A673 (cell line): Measurements from ENCODE around the gene GATA2.

Experiments
- CTCF ChIP-seq: fragments of 300-800, 200-600 bp; sonication (generic); conservative IDR thresholded peaks from 2 replicates; pipeline ENCODE4 v1.5.1; 2017; ENCODE audit warnings: low read depth, mild to moderate bottlenecking, antibody characterized with exemption, low read length, moderate library complexity, mixed read lengths
- EZH2 ChIP-seq: fragments of 200-600 bp; sonication (generic); IDR thresholded peaks from 2 replicates; pipeline ENCODE4 v1.6.1; 2017; ENCODE audit warnings: borderline replicate concordance, low read depth, mild to moderate bottlenecking, mixed read lengths, antibody characterized with exemption, low read length; ENCODE audit not compliant: poor library complexity, severe bottlenecking

DNA sequence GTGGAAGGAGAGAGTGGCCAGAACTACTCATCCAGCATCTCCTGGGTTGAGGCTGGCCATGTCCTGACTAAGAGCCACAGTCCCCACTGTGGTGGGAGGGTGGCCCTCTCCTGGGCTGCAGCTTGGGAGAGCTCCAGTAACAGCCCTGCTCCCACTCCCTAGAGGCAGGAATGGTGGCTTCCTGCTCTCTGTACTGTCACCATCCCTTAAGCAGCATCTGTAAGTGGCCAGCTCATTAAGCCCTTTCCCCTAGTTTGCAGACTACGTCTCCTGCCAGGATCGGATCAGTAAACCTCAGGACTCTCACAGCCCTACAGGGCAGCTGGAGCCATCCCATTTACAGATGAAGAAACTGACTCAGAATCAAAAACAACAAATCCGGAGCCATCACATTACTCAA lies 56.8 kb downstream of the GATA2 start:
- TF ChIP-seq CTCF (no peak), EZH2 (no peak)
